NCI-H526 (cell line): ENCODE measurements around the gene BRME1.

Source experiments
- DNase-seq, 2 experiments: peaks; one replicate each; lab custom pipeline; 2025; lab: John Stamatoyannopoulos, UW

BRME1 gene

GRCh38 chr19:13887517-13887916, 18.4 kb downstream of the BRME1 start:
- DNase-seq = peak; percentile 36 to 78

GRCh38 chr19:13887018-13887436, 18.9 kb downstream of the BRME1 start:
- peak in 1 of 2 experiments; percentile 67 for DNase-seq

GRCh38 chr19:13885826-13886365, 20.0 kb downstream of the BRME1 start:
- no peak for DNase-seq

- no peak for DNase-seq
Observed at GRCh38 chr19:13884726-13885591, 21.0 kb downstream of the BRME1 start.

- no peak for DNase-seq
Observed at GRCh38 chr19:13883516-13884064, 22.3 kb downstream of the BRME1 start.

- no peak for DNase-seq
Observed at GRCh38 chr19:13882836-13883235, 23.1 kb downstream of the BRME1 start.

- no peak for DNase-seq
Observed at GRCh38 chr19:13882419-13882795, 23.5 kb downstream of the BRME1 start.

GRCh38 chr19:13881692-13882418, 24.1 kb downstream of the BRME1 start:
- DNase-seq = no peak

GRCh38 chr19:13881251-13881691, 24.6 kb downstream of the BRME1 start:
- DNase-seq = no peak

GRCh38 chr19:13880059-13881043, 25.6 kb downstream of the BRME1 start:
- DNase-seq = peak; percentile 47 to 91

- DNase-seq = no peak
Observed at GRCh38 chr19:13877303-13877702, 28.6 kb downstream of the BRME1 start.

- no peak for DNase-seq
Observed at GRCh38 chr19:13876834-13877233, 29.1 kb downstream of the BRME1 start, which contains the start of gene NANOS3. TSS of gene NANOS3 (plus strand) at chr19:13877134. CDS start at chr19:13877249, 115 bp downstream.

- DNase-seq = no peak
Observed at GRCh38 chr19:13875824-13876223, 30.1 kb downstream of the BRME1 start.

GRCh38 chr19:13873834-13874515, 31.9 kb downstream of the BRME1 start:
- DNase-seq = no peak

- DNase-seq = no peak
Observed at GRCh38 chr19:13872695-13873389, 33.1 kb downstream of the BRME1 start.

- DNase-seq = no peak
Observed at GRCh38 chr19:13872339-13872694, 33.6 kb downstream of the BRME1 start.

- no peak for DNase-seq
Observed at GRCh38 chr19:13870873-13871272, 35.0 kb downstream of the BRME1 start.

GRCh38 chr19:13869281-13869680, 36.6 kb downstream of the BRME1 start:
- DNase-seq = no peak

GRCh38 chr19:13868663-13869062, 37.3 kb downstream of the BRME1 start:
- no peak for DNase-seq

- no peak for DNase-seq
Observed at GRCh38 chr19:13866463-13867046, 39.4 kb downstream of the BRME1 start.
